OCI-LY3 (cell line): ENCODE measurements around the gene ZSCAN5B.

Experiments
- CTCF ChIP-seq: fragments of 200-600, 300-600 bp; sonication (generic); IDR thresholded peaks from 2 replicates; pipeline ENCODE4 v1.5.1; 2014; ENCODE audit warnings: antibody characterized with exemption, low read length, low read depth
- EZH2phosphoT487 ChIP-seq: fragments of 200-600 bp; shearing (Covaris generic); IDR thresholded peaks from 2 replicates; pipeline ENCODE4 v1.6.1; 2018; ENCODE audit warnings: antibody characterized with exemption, mixed run types, low read depth

- TF ChIP-seq EZH2phosphoT487, result no peak
- TF ChIP-seq CTCF, result no peak
These were observed 19.9 kb downstream of the ZSCAN5B start for GRCh38 chr19:56177564-56178243.
